Muscle of leg (tissue), 16 donors: ENCODE data around the gene PSMD1. TPM values are rescaled to one million over a fixed set of nuclear protein-coding genes. Genes with fewer than 3 reads are reported as not detected.

Experiments
- DNase-seq: peaks from one replicate; pipeline ENCODE4 v3.0.0; 2013
- H3K27ac ChIP-seq: one replicate; pipeline ENCODE4 v1.5.1; 2013; ENCODE audit warnings: mild to moderate bottlenecking, low read length, control low read depth
- H3K27me3 ChIP-seq: one replicate; pipeline ENCODE4 v1.6.1; 2013; ENCODE audit warnings: low read length; ENCODE audit not compliant: control insufficient read depth, insufficient read depth
- H3K36me3 ChIP-seq: one replicate; pipeline ENCODE4 v1.6.1; 2013; ENCODE audit warnings: low read length; ENCODE audit not compliant: control insufficient read depth, insufficient read depth
- H3K4me1 ChIP-seq: one replicate; pipeline ENCODE4 v1.6.1; 2013; ENCODE audit warnings: low read length; ENCODE audit not compliant: control insufficient read depth, insufficient read depth
- H3K4me3 ChIP-seq: one replicate; pipeline ENCODE4 v1.5.1; 2013; ENCODE audit warnings: low read length, control low read depth
- H3K9me3 ChIP-seq: replicated peaks from 2 replicates; pipeline ENCODE4 v1.6.1; 2013; ENCODE audit warnings: low read depth, low read length; ENCODE audit not compliant: control insufficient read depth
- whole genome bisulfite sequencing: methylation state at CpG from one replicate; pipeline ENCODE4 v1.1.5; 2013; ENCODE audit warnings: missing lambda C conversion rate; ENCODE audit not compliant: insufficient coverage; 5-methylcytosine and 5-hydroxymethylcytosine counted together
- long read RNA-seq, 11 donors: transcript quantifications; one replicate each; lab custom pipeline, GENCODE V29; 2026
- polyA plus RNA-seq, 8 donors: library from polyadenylated mRNA; unstranded; fragments of 120-200 nt; gene quantifications; one replicate each; pipeline versions ENCODE4 v1.2.1 to v1.2.3, GENCODE V29; 2013; ENCODE audit warnings: inconsistent platforms in 1 of 8, low replicate concordance in 1 of 8; ENCODE audit not compliant: insufficient read length in 8 of 8, insufficient read depth in 1 of 8
- total RNA-seq: library from RNA; stranded (reverse); fragments of 120-200 nt; gene quantifications from one replicate; pipeline ENCODE4 v1.2.4, GENCODE V29; 2013

The PSMD1 gene
- 83.4 TPM for total RNA-seq
- polyA plus RNA-seq = 10 to 100 TPM; 69.1 to 82.8 (median 76.4) TPM
- long read RNA-seq, donor 1, partial matches to known transcripts = 0 of 6 reads
- long read RNA-seq, donor 1, other reads (novel, unspliced or antisense) = 0 of 6 reads
- long read RNA-seq, donor 2 = 0 reads
- long read RNA-seq, donor 3, transcript PSMD1-201 (25 exons, 3,326 nt) = major isoform, 6 of 22 reads
- long read RNA-seq, donor 3, partial matches to known transcripts = 12 of 22 reads
- long read RNA-seq, donor 3, other reads (novel, unspliced or antisense) = 0 of 22 reads
- long read RNA-seq, donor 4, partial matches to known transcripts = 0 of 3 reads
- long read RNA-seq, donor 4, other reads (novel, unspliced or antisense) = 0 of 3 reads
- long read RNA-seq, donor 5, transcript PSMD1-201 (25 exons, 3,326 nt) = major isoform, 5 of 27 reads
- long read RNA-seq, donor 5, partial matches to known transcripts = 19 of 27 reads
- long read RNA-seq, donor 5, other reads (novel, unspliced or antisense) = 0 of 27 reads
- long read RNA-seq, donor 6, partial matches to known transcripts = 52 of 60 reads
- long read RNA-seq, donor 6, other reads (novel, unspliced or antisense) = 0 of 60 reads
- long read RNA-seq, donor 7, transcript PSMD1-212 (2 exons, 546 nt) = major isoform, 6 of 20 reads
- long read RNA-seq, donor 7, partial matches to known transcripts = 12 of 20 reads
- long read RNA-seq, donor 7, other reads (novel, unspliced or antisense) = 0 of 20 reads
- long read RNA-seq, donor 8, transcript PSMD1-212 (2 exons, 546 nt) = major isoform, 5 of 17 reads
- long read RNA-seq, donor 8, partial matches to known transcripts = 10 of 17 reads
- long read RNA-seq, donor 8, other reads (novel, unspliced or antisense) = 0 of 17 reads
- long read RNA-seq, donor 9, partial matches to known transcripts = 17 of 19 reads
- long read RNA-seq, donor 9, other reads (novel, unspliced or antisense) = 0 of 19 reads
- long read RNA-seq, donor 10, transcript PSMD1-212 (2 exons, 546 nt) = major isoform, 8 of 45 reads
- long read RNA-seq, donor 10, partial matches to known transcripts = 34 of 45 reads
- long read RNA-seq, donor 10, other reads (novel, unspliced or antisense) = 0 of 45 reads
- long read RNA-seq, donor 11, partial matches to known transcripts = 19 of 23 reads
- long read RNA-seq, donor 11, other reads (novel, unspliced or antisense) = 0 of 23 reads

GRCh38 chr2:231056453-231057416, at the start of gene PSMD1:
TSS of gene PSMD1 (plus strand) at chr2:231056867. CDS start at chr2:231057026, 159 bp downstream.
- DNase-seq = peak; percentile 97
- H3K27me3 ChIP-seq = peaks cover 3% of the 10 kb centered on the region
- peaks cover 25% of the 10 kb centered on the region for H3K4me1 ChIP-seq
- under 1% methylated on average over 59 of the region's 73 CpGs for WGBS
- H3K4me3 ChIP-seq = peak within 1 kb of the TSS; percentile 99
- H3K27ac ChIP-seq = peak within 1 kb of the TSS; percentile 81
- H3K9me3 ChIP-seq = no peaks in the 10 kb centered on the region
- peaks cover 4% of the 10 kb centered on the region for H3K36me3 ChIP-seq

GRCh38 chr2:231007286-231008098, 49.2 kb upstream of the PSMD1 start:
- Histone ChIP-seq H3K27ac (no peak overlapping the region), H3K9me3 (no peaks in the 10 kb centered on the region), H3K27me3 (peaks cover 14% of the 10 kb centered on the region), H3K36me3 (no peaks in the 10 kb centered on the region), H3K4me3 (no peak overlapping the region), H3K4me1 (no peaks in the 10 kb centered on the region)
- no peak for DNase-seq
- 82% methylated on average over 6 of the region's 10 CpGs for WGBS

DNA sequence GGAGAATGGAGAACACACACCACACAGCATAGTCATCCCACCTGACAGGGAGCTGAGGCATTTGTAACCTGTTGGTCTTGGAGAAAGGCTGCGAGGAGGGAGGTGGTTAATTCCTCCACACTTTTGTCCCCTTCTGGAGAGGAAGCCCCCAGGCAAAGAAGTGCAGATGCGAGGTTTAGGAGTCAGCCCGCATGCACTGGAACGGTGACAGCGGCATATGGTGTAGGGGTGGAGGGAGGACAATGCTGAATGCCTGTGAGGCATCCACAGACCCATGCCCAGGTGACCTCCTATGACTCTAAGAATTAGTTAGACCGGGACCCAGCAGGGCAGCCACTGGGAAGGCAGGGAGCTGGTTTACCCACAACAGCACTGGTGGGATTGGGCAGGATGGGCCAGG, 48.5 kb upstream of the PSMD1 start:
- Histone ChIP-seq H3K27ac (no peak overlapping the region), H3K36me3 (no peaks in the 10 kb centered on the region), H3K4me1 (no peaks in the 10 kb centered on the region), H3K4me3 (no peak overlapping the region), H3K9me3 (no peaks in the 10 kb centered on the region), H3K27me3 (peaks cover 12% of the 10 kb centered on the region)
- DNase-seq = no peak
- 82% methylated on average over 4 of the region's 6 CpGs for WGBS

DNA sequence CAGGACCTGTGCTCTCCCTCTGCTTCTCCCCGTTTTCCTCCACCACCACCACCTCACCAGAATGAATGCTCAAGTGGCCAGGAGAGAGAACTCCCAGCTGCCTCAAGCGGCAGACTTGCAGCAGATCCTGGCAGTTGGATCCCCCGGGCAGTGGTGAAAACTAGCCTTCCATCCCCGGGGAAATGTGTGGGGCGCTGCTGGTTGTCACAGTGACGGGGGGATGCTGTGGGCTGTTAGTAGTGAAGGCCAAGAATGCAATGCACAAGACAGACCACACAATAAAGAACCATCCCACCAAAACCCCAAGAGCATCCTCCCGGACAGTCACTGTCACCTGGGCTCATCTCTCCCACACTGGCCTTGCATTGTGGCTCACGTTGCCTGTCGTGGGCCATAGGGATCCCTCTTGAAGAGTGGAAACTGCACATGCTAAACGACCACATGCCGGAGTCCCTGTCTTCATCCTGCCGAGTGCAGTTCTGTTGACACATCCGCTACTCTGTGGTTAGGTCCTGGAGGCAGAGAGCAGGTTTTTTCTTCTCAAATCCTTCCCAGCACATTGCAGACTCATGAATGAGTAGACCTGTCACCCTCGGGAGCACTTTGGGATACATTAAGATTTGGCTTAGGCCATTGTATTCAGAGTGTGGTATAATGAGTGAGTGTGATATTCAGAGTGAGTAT, 47.3 kb upstream of the PSMD1 start:
- Histone ChIP-seq H3K27ac (no peak overlapping the region), H3K27me3 (peaks cover 9% of the 10 kb centered on the region), H3K4me3 (no peak overlapping the region), H3K4me1 (no peaks in the 10 kb centered on the region), H3K9me3 (no peaks in the 10 kb centered on the region), H3K36me3 (no peaks in the 10 kb centered on the region)
- DNase-seq = no peak
- WGBS = 57% methylated on average over 3 of the region's 14 CpGs

- no peak overlapping the region for H3K4me3 ChIP-seq
- 39% methylated on average over 2 of the region's 2 CpGs for WGBS
- no peak for DNase-seq
Observed at GRCh38 chr2:231010201-231010730, 46.4 kb upstream of the PSMD1 start.

GRCh38 chr2:231011526-231011925, 45.1 kb upstream of the PSMD1 start:
- no peak for DNase-seq
- 56% methylated on average over 2 of the region's 2 CpGs for WGBS
- Histone ChIP-seq H3K27ac (no peak overlapping the region), H3K9me3 (no peaks in the 10 kb centered on the region), H3K4me1 (no peaks in the 10 kb centered on the region), H3K4me3 (no peak overlapping the region), H3K27me3 (peaks cover 16% of the 10 kb centered on the region), H3K36me3 (no peaks in the 10 kb centered on the region)

More at GRCh38 chr2:231010201-231010730, 46.4 kb upstream of the PSMD1 start:
- Histone ChIP-seq H3K9me3 (no peaks in the 10 kb centered on the region), H3K27ac (no peak overlapping the region), H3K4me1 (no peaks in the 10 kb centered on the region), H3K27me3 (peaks cover 15% of the 10 kb centered on the region), H3K36me3 (no peaks in the 10 kb centered on the region)

DNA sequence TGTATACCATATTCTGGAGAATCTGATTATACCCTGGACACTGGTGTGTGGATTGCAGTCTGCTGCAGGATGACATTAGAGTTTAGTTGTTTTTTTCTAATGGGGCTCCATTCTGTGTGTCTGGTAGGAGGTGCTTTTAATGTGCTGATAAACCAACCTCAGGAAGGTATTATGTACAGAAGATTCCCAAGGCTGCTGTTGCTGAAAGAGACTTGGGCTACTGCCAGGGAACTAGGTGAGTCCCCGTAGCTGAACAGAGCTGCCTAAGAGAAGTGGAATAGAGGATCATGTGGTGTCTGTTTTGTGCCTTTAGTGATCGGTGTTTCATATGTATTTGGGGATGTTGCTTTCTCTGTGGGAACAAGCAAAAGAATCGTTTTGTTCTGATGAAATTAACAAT, 44.2 kb upstream of the PSMD1 start:
- Histone ChIP-seq H3K9me3 (no peaks in the 10 kb centered on the region), H3K4me3 (no peak overlapping the region), H3K27ac (no peak overlapping the region), H3K27me3 (peaks cover 17% of the 10 kb centered on the region), H3K4me1 (no peaks in the 10 kb centered on the region), H3K36me3 (no peaks in the 10 kb centered on the region)
- DNase-seq = no peak
- 0% methylated on average over 1 of the region's 3 CpGs for WGBS

GRCh38 chr2:231013820-231014219, 42.8 kb upstream of the PSMD1 start:
- Histone ChIP-seq H3K4me3 (no peak overlapping the region), H3K27ac (no peak overlapping the region), H3K4me1 (no peaks in the 10 kb centered on the region), H3K27me3 (peaks cover 17% of the 10 kb centered on the region), H3K36me3 (no peaks in the 10 kb centered on the region), H3K9me3 (no peaks in the 10 kb centered on the region)
- no peak for DNase-seq
- WGBS = no CpG with 5 or more reads among the region's 3 CpGs
